ENCODE results near the gene CBL.

CBL gene

DNA sequence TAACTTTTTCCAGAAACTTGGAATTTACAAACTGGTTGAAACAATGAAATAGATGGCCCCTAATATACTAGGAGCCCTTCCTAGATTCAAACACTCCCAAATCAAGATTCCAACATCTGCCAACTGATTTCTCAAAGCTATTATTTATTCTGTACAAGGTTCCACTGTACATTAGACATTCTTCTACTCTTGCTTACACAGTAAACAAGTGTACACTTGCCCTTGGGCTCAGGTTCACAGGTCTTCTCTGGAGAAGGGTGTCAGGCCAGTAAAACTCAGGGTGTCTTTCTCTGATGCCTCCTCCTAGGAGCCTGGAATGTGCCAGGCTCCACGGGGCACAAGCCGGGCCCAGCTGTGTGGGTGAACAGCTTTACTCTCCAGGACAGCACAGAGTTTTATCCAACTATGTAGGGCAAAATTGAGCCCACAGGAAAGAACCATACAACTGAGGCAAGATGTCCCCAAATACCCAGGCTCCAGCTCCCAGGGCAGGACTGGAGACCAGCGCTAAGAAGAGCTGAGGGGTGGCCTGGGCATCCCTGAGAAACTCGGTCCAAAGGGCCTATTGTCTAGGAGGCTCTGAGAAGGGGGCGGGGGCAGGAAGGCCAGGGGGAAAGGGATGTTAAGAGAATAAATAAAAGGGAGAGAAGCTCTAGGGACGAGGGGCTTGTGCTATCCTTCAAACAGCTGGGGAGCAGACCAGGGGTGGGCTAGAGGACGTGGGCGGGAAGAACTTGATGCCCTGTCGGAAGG lies 149.1 kb downstream of the CBL start:
- Histone ChIP-seq H3K27me3 (ENCODE audit: insufficient read depth, low read length, poor library complexity) (peaks cover 40% of the 10 kb centered on the region), H3K9ac (ENCODE audit: low read depth, low read length) (no peak overlapping the region), H3K9me3 (ENCODE audit: insufficient read depth, low read length, severe bottlenecking) (no peaks in the 10 kb centered on the region), H3K79me2 (ENCODE audit: insufficient read depth, low read length) (no peaks in the 10 kb centered on the region), H3K4me2 (ENCODE audit: insufficient read depth, low read length) (no peak overlapping the region), H3K4me3 (ENCODE audit: low read depth in 1 of 2, low read length in 2 of 2) (no peak overlapping the region), H2AFZ (ENCODE audit: low read depth, low read length) (no peak overlapping the region), H4K20me1 (ENCODE audit: insufficient read depth, low read length) (peaks cover 4% of the 10 kb centered on the region; the same call in 1 of the 2 replicates), H3K27ac (ENCODE audit: low read length) (no peak overlapping the region), H3K36me3 (ENCODE audit: insufficient read depth, low read length) (no peaks in the 10 kb centered on the region), H3K4me1 (ENCODE audit: insufficient read depth, low read length) (peaks cover 8% of the 10 kb centered on the region; the same call in 1 of the 2 replicates)
- DNase-seq, result no peak
- no peak for ATAC-seq (ENCODE audit: insufficient read depth, low read depth)
- no peak for TF ChIP-seq CTCF (IDR thresholded peaks at IDR 0.05; ENCODE audit: borderline replicate concordance, extremely low read depth, low read length, poor library complexity, severe bottlenecking)
- TF ChIP-seq EZH2 (IDR thresholded peaks at IDR 0.05; ENCODE audit: borderline replicate concordance, low read depth, low read length, severe bottlenecking), result no peak

GRCh38 chr11:119356349-119357031 lies 150.4 kb downstream of the CBL start:
- Histone ChIP-seq H4K20me1 (ENCODE audit: insufficient read depth, low read length) (peaks cover 4% of the 10 kb centered on the region; the same call in 1 of the 2 replicates), H3K27ac (ENCODE audit: low read length) (no peak overlapping the region; the same call in 1 of the 2 replicates), H2AFZ (ENCODE audit: low read depth, low read length) (peak overlapping the region; percentile 85), H3K36me3 (ENCODE audit: insufficient read depth, low read length) (no peaks in the 10 kb centered on the region), H3K79me2 (ENCODE audit: insufficient read depth, low read length) (no peaks in the 10 kb centered on the region), H3K9me3 (ENCODE audit: insufficient read depth, low read length, severe bottlenecking) (no peaks in the 10 kb centered on the region), H3K4me1 (ENCODE audit: insufficient read depth, low read length) (peaks cover 8% of the 10 kb centered on the region; the same call in 1 of the 2 replicates), H3K27me3 (ENCODE audit: insufficient read depth, low read length, poor library complexity) (peaks cover 40% of the 10 kb centered on the region), H3K4me2 (ENCODE audit: insufficient read depth, low read length) (peak overlapping the region; percentile 83), H3K9ac (ENCODE audit: low read depth, low read length) (peak overlapping the region; percentile 52), H3K4me3 (ENCODE audit: low read depth in 1 of 2, low read length in 2 of 2) (peak overlapping the region in 1 of 2 experiments; percentile 57; a peak in 3 of 4 replicates)
- TF ChIP-seq EZH2 (IDR thresholded peaks at IDR 0.05; ENCODE audit: borderline replicate concordance, low read depth, low read length, severe bottlenecking) (peak; percentile 85), CTCF (IDR thresholded peaks at IDR 0.05; ENCODE audit: borderline replicate concordance, extremely low read depth, low read length, poor library complexity, severe bottlenecking) (peak; percentile 85)
- ATAC-seq (ENCODE audit: insufficient read depth, low read depth) (peak; percentile 86), DNase-seq (peak; percentile 68)

- Histone ChIP-seq H4K20me1 (ENCODE audit: insufficient read depth, low read length) (peaks cover 4% of the 10 kb centered on the region; the same call in 1 of the 2 replicates), H3K79me2 (ENCODE audit: insufficient read depth, low read length) (no peaks in the 10 kb centered on the region), H3K27me3 (ENCODE audit: insufficient read depth, low read length, poor library complexity) (peaks cover 40% of the 10 kb centered on the region), H3K27ac (ENCODE audit: low read length) (no peak overlapping the region), H3K4me2 (ENCODE audit: insufficient read depth, low read length) (peak overlapping the region; percentile 83), H3K4me3 (ENCODE audit: low read depth in 1 of 2, low read length in 2 of 2) (no peak overlapping the region), H2AFZ (ENCODE audit: low read depth, low read length) (no peak overlapping the region), H3K9me3 (ENCODE audit: insufficient read depth, low read length, severe bottlenecking) (no peaks in the 10 kb centered on the region), H3K36me3 (ENCODE audit: insufficient read depth, low read length) (no peaks in the 10 kb centered on the region), H3K4me1 (ENCODE audit: insufficient read depth, low read length) (peaks cover 8% of the 10 kb centered on the region; the same call in 1 of the 2 replicates), H3K9ac (ENCODE audit: low read depth, low read length) (no peak overlapping the region)
- peak; percentile 4; the same call in 1 of the 3 replicates for ATAC-seq (ENCODE audit: insufficient read depth, low read depth)
- no peak for DNase-seq
- TF ChIP-seq CTCF (IDR thresholded peaks at IDR 0.05; ENCODE audit: borderline replicate concordance, extremely low read depth, low read length, poor library complexity, severe bottlenecking) (no peak), EZH2 (IDR thresholded peaks at IDR 0.05; ENCODE audit: borderline replicate concordance, low read depth, low read length, severe bottlenecking) (no peak)
Measured at GRCh38 chr11:119357074-119357473, 150.9 kb downstream of the CBL start.
